22Rv1 (cell line): Measurements from ENCODE around the gene TRIO.

Experiments used
- ZFX ChIP-seq: fragments of 450-650 bp; IDR thresholded peaks from 2 replicates; pipeline ENCODE4 v1.6.1; 2017; ENCODE audit warnings: antibody characterized with exemption, borderline replicate concordance
- TF ChIP-seq, protein P1 (sequence below): fragments of 450-650 bp; IDR thresholded peaks from 2 replicates; pipeline ENCODE4 v1.5.1; 2017; ENCODE audit warnings: mild to moderate bottlenecking

DNA sequence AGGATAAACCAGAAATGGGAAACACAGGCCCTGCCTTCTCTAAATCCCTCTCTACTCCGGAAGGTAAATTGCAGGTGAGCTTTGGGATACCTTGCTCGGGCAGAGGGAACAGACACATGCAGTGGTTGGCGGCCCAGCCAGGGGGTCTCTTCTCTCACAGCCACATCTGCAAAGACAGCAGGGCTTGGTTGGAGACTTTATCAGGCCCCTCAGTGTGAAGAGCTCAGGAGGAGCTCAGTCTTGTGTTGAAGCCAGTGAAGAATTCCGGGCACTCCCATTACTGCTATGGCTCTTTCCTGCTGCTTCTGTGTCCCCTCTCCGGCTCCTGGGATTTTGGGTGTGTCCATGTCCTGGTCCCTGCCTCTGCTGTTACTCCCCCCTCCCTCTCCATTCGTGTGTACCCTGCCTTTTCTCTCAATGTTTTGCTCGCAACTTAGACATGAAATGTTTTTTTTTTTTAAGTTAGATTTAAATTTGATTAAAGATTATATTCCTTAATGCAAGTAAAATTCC, 99.8 kb downstream of the TRIO start:
- TF ChIP-seq, protein P1, sequence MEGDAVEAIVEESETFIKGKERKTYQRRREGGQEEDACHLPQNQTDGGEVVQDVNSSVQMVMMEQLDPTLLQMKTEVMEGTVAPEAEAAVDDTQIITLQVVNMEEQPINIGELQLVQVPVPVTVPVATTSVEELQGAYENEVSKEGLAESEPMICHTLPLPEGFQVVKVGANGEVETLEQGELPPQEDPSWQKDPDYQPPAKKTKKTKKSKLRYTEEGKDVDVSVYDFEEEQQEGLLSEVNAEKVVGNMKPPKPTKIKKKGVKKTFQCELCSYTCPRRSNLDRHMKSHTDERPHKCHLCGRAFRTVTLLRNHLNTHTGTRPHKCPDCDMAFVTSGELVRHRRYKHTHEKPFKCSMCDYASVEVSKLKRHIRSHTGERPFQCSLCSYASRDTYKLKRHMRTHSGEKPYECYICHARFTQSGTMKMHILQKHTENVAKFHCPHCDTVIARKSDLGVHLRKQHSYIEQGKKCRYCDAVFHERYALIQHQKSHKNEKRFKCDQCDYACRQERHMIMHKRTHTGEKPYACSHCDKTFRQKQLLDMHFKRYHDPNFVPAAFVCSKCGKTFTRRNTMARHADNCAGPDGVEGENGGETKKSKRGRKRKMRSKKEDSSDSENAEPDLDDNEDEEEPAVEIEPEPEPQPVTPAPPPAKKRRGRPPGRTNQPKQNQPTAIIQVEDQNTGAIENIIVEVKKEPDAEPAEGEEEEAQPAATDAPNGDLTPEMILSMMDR, result no peak
- TF ChIP-seq ZFX, result no peak
